ENCODE results near the gene LDAH.

Gene LDAH

GRCh38 chr2:20771299-20771698 is 51.6 kb downstream of the LDAH start:
- DNase-seq = no peak

DNA sequence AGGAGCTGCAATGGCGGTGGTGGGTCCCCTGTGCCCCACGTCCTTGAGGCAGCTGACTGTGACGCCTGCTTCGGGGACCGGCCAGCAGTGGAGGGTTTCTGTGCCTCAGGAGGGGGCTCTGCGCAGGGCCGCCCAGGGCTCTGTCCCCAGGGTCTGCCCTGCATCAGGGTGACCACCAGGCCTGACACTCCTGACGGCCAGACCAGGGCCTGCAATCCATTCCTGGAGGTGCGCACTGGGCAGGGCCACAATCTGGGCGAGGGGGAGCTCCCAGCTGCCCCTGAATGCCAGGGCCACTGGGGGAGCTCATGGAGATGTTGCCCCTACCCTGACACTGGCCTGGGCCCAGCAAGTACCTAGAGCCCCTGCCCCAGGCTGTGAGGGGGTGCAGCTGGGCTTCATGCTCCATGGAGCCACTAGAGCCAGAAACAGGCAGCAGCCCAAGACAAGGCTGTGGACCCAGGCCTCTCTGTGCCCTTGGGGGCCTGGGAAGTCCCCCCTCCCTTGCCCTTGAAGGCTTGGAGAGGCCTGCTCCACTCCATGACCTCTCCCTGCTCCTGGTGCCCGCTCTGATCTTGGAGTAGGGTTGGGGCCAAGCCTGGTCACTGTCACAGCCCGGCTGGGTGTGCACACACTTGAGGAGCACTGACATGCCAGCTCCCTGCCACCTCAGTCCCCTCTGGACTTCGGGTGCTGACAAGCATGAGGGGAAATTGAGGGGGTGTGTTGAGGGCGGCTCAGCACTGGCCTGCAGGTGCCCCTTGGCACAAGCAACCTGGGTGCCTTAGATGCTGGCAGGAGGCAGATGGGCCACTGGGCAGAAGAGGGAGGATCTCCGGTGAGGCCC is 55.9 kb downstream of the LDAH start:
- no peak for DNase-seq

DNA sequence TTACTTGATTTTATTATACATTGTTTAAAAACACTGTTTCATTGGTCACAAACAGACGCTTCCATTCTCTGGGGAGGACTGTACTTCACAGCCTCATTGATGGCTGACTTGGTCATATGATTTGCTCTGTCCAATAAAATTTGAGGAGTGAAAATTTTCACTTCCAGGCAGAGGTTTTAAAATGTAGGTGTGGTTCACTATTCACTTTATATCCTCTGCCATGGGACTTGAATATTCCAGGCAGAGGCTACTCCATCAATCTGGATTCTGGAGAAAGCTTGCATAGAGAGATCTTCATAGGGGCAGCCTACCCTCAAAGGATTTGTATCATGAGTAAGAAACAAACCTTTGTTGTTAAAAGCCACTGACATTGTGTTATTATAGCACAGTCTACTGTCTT is 56.7 kb downstream of the LDAH start:
- no peak for DNase-seq

GRCh38 chr2:20762945-20763683 is 59.8 kb downstream of the LDAH start:
- DNase-seq = no peak

DNA sequence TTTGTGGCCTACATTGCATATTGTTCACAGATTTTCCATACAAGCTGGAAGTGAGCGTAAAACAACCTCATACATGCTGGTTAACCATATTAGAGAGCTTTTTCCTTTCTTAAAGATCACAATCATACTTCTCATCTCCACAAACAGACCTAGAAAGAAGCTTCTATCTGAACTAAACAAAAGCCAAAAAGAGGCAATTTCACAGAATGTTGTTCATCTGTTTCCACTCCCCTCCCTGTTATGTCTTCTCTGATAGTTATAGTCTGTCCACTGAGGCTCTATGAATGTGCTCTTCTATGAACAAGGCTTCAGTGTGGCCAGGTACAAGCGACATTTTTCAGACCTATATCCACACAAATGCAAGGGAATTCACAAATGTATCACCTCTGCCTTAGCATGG is 63.4 kb downstream of the LDAH start:
- DNase-seq = no peak

- no peak for DNase-seq
Measured at GRCh38 chr2:20758997-20759396, 63.9 kb downstream of the LDAH start.

GRCh38 chr2:20757405-20758090 is 65.4 kb downstream of the LDAH start:
- DNase-seq = no peak

DNA sequence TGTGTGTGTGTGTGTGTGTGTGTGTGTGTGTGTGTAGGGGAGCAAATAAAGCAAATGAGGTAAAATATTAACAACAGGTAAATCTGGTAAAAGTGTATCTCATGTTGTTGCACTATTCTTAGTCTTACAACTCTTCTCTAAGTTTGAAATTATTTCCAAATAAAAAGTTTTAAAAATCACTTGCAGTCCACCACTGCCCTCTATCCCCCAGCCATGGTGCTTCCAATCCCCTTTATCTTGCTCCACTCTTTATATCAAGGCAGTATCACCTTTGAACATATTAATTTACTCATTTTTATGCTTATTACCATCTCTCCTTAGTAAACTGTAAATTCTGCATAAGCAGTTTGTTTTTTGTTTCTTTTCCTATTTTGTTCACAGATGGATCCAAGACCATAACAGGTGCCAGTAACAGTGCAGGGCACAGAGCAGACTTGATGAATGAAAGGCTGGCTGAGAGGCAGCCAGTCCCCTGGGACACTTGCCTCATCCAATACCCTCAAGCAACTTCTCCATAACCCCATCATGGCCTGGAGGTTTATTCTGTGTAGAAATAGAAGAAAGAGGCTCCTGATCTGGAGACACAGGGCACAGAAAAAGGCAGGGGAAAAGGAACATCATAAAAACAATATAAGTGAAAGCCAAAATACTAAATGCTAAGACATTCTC is 67.6 kb downstream of the LDAH start:
- peak; percentile 12 for DNase-seq

DNA sequence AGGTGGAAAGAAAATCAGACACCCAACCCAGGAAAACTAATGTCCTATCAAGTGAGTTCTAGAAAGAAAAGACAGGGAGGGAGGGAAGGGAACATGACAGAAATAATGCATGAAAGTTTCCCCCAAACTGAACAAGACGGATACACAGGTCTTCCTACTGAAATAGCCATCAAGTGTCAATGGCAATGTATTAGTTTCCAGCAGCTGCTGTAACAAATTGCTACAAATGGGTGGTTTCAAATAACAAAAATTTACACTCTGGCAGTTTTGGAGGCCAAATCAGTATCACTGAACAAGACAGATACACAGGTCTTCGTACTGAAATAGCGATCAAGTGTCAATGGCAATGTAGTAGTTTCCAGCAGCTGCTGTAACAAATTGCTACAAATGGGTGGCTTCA is 70.6 kb downstream of the LDAH start:
- no peak for DNase-seq

GRCh38 chr2:20747317-20747716 is 75.6 kb downstream of the LDAH start:
- no peak for DNase-seq

- DNase-seq = peak; percentile 5
Measured at GRCh38 chr2:20745924-20746555, 76.9 kb downstream of the LDAH start.

GRCh38 chr2:20744366-20745335 is 78.2 kb downstream of the LDAH start:
- no peak for DNase-seq

GRCh38 chr2:20738772-20739171 is 84.1 kb downstream of the LDAH start:
- no peak for DNase-seq

GRCh38 chr2:20737505-20737904 is 85.4 kb downstream of the LDAH start:
- no peak for DNase-seq

DNA sequence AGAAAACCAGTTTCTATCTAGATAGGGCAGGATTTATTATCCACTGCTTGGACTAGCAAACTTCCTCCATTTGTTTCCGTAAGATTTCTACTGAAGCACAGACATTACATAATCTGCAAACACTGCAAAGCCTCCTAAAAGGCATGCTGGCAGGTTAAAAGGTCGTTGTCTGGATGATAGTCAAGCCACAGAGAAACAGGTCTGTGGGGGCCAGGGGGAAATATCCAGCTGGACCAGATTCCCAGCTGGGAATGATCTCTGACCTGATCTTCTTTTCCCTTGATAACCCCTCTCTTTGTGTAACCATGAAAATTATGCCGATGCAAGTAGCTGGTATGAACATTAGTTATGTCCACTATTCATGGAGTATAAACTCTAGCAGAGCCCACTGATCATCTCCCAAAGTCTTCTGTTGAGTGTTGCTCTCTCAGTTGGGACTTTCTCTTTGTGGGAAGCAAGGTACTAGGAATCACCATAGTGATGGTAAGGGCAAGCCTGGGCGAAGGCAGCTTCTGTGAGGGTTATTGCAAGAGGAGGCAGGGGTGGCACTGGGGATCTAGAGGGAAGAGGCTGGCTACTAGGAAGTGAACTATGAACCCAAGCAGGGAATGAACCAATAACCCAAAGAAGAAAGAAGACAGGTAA is 94.7 kb downstream of the LDAH start:
- DNase-seq = no peak

DNA sequence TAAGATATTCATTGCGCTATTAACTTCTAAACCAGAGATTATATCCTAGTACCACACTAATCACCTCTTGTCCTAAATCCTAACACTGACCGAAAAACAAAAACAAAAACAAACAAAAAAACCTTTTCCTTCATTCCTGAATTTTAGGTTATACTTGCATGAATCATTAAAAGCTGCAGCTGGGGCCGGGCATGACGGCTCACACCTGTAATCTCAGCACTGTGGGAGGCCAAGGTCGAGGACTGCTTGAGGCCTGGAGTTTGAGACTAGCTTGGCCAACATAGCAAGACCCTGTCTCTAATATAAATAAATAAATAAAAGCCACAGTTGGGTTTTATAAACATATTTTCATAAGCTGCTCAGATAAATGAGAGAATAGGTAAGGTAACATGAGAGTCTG is 96.0 kb downstream of the LDAH start:
- DNase-seq = no peak

GRCh38 chr2:20725782-20726181 is 97.1 kb downstream of the LDAH start:
- no peak for DNase-seq

DNA sequence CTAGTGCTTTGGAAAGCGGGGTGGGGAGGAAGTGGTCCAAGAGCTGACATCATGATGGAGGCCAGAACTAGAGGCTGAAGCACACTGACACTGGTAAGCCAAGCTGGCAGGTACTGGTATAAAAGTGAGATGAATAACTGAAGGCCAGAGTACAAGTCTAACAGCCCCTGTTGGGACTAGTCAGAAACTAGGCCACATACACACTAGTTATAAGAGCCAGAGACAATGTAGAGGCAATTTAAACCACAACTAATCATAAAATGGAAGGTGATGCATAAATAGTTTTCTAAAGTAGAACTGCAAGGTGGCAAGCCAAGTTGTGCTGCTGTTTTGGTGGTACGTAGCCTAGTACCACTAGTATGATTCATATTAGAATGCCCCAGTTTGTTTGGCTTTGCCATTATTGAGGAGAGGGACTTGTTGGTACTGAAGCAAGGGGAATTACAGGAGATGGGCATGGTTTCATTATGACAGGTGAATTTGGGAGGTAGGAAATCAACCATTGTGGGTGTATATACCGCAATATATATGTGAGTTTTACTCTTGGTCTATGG is 98.3 kb downstream of the LDAH start:
- DNase-seq = no peak

DNA sequence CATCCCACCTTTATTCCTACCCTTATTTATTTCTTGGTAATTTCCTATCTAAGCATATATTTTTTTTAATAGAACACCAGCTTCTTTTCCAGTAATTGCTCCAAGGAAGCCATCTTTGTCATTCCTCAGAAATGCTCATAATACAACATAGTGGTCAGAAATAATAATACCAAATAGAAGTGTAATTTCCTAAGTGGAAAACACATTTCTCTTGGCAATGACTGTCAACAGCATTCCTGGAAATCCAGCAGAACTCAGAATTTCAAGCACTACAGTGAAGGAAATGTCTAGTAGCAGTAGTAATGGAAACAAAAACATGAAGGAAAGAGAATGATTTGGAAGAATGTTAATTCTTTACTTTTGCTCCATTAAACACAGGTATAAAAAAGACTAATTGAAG is 99.4 kb downstream of the LDAH start:
- DNase-seq = no peak

GRCh38 chr2:20722592-20723240 is 100.2 kb downstream of the LDAH start:
- DNase-seq = no peak
